ENCODE results near the gene PLXNA4. TPM values are rescaled to one million over a fixed set of nuclear protein-coding genes. Genes with fewer than 3 reads are reported as not detected.

The PLXNA4 gene
- total RNA-seq, 1 experiment from 2014 or later = 1.0 TPM

DNA sequence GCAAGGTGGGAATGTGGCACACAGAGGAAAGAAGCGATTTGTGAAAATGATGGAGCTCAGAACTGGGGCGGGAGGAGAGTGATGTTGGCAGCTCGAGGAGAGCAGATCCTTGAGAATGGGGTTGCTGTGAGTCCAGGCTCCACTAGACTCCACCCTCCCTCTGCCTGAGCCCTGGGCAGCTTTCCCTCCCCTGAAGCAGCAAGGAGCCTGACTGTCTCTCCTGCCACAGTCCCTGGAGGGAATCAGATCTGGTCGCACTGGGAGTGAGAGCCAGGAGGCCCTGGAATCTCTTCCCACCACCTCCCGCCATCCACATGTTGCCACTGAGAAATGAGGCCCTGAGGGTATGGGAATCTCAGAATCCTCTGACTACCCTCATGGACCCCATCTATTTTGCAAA is 362.7 kb downstream of the PLXNA4 start:
- H3K4me3 ChIP-seq = no peak overlapping the region
- POLR2A ChIA-PET (ENCODE audit: unreplicated experiment) = no interaction called here
- no peaks in the 10 kb centered on the region for H3K4me1 ChIP-seq (replicated peaks; ENCODE audit: insufficient read depth)
- peaks cover 85% of the 10 kb centered on the region for H3K27me3 ChIP-seq (ENCODE audit: insufficient read depth, low read depth)
- H3K4me2 ChIP-seq = no peak overlapping the region
- DNase-seq = no peak
- no peaks in the 10 kb centered on the region for H3K79me2 ChIP-seq (ENCODE audit: low read depth)
- CTCF ChIA-PET = no interaction called here
- no peaks in the 10 kb centered on the region for H3K9me2 ChIP-seq (ENCODE audit: insufficient read depth)
- TF ChIP-seq, protein P1, sequence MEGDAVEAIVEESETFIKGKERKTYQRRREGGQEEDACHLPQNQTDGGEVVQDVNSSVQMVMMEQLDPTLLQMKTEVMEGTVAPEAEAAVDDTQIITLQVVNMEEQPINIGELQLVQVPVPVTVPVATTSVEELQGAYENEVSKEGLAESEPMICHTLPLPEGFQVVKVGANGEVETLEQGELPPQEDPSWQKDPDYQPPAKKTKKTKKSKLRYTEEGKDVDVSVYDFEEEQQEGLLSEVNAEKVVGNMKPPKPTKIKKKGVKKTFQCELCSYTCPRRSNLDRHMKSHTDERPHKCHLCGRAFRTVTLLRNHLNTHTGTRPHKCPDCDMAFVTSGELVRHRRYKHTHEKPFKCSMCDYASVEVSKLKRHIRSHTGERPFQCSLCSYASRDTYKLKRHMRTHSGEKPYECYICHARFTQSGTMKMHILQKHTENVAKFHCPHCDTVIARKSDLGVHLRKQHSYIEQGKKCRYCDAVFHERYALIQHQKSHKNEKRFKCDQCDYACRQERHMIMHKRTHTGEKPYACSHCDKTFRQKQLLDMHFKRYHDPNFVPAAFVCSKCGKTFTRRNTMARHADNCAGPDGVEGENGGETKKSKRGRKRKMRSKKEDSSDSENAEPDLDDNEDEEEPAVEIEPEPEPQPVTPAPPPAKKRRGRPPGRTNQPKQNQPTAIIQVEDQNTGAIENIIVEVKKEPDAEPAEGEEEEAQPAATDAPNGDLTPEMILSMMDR (conservative IDR thresholded peaks at IDR 0.05) = no peak
- no peak for TF ChIP-seq EZH2 (IDR thresholded peaks at IDR 0.05; ENCODE audit: low read depth)
- H3K27ac ChIP-seq = no peak overlapping the region
- no peak overlapping the region for H2AFZ ChIP-seq
- no TSS peak for BruUV-seq (replicated peaks)
- no peaks in the 10 kb centered on the region for H3K36me3 ChIP-seq (ENCODE audit: low read depth)
- H4K20me1 ChIP-seq (ENCODE audit: insufficient read depth) = no peaks in the 10 kb centered on the region
- H3F3A ChIP-seq (ENCODE audit: insufficient read depth, low read depth) = no peaks in the 10 kb centered on the region
- intact Hi-C loops (cut with micrococcal nuclease; ENCODE audit: unreplicated experiment) = no loop called here
- H3K9me3 ChIP-seq (ENCODE audit: insufficient read depth, low read depth) = no peaks in the 10 kb centered on the region

GRCh38 chr7:132211971-132212370 is 364.3 kb downstream of the PLXNA4 start:
- peak in 1 of 2 experiments; percentile 27 for DNase-seq
- no TSS peak for BruUV-seq (replicated peaks)
- Histone ChIP-seq H3K79me2 (ENCODE audit: low read depth) (no peaks in the 10 kb centered on the region), H3K4me2 (no peak overlapping the region), H4K20me1 (ENCODE audit: insufficient read depth) (no peaks in the 10 kb centered on the region), H3K4me1 (replicated peaks; ENCODE audit: insufficient read depth) (no peaks in the 10 kb centered on the region), H3K9me2 (ENCODE audit: insufficient read depth) (no peaks in the 10 kb centered on the region), H3K27me3 (ENCODE audit: insufficient read depth, low read depth) (peaks cover 86% of the 10 kb centered on the region), H3K9me3 (ENCODE audit: insufficient read depth, low read depth) (no peaks in the 10 kb centered on the region), H2AFZ (no peak overlapping the region), H3F3A (ENCODE audit: insufficient read depth, low read depth) (no peaks in the 10 kb centered on the region), H3K4me3 (no peak overlapping the region), H3K27ac (no peak overlapping the region), H3K36me3 (ENCODE audit: low read depth) (no peaks in the 10 kb centered on the region)
- ChIA-PET POLR2A (ENCODE audit: unreplicated experiment) (no interaction called here), CTCF (no interaction called here)
- intact Hi-C loops (cut with micrococcal nuclease; ENCODE audit: unreplicated experiment) = no loop called here
- TF ChIP-seq EZH2 (IDR thresholded peaks at IDR 0.05; ENCODE audit: low read depth) = no peak
- TF ChIP-seq, protein P1 (conservative IDR thresholded peaks at IDR 0.05) = no peak

DNA sequence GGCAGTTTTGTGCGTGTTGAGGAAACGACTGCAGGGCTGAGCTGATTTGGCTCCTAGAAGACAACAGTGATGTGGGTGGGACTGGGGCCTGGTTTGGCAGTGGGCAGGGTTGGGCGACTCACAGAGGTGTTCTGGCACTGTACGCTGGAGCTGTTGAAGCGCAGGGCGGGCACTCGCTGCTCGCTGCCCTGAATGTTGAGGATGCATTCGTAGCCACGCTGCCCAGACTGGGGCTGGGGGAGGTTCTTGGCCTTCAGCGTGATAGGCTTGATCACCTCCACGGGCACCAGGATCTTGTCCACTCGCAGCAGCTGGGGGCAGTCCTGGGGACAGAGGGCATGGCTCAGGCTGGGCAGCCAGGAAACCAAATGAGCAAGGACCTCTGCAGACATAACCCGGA is 365.4 kb downstream of the PLXNA4 start:
- no peak overlapping the region for H2AFZ ChIP-seq
- intact Hi-C loops (cut with micrococcal nuclease; ENCODE audit: unreplicated experiment) = no loop called here
- TF ChIP-seq, protein P1 (conservative IDR thresholded peaks at IDR 0.05) = no peak
- TF ChIP-seq EZH2 (IDR thresholded peaks at IDR 0.05; ENCODE audit: low read depth) = no peak
- H3K4me1 ChIP-seq (replicated peaks; ENCODE audit: insufficient read depth) = no peaks in the 10 kb centered on the region
- ChIA-PET CTCF (no interaction called here), POLR2A (ENCODE audit: unreplicated experiment) (no interaction called here)
- H3K27me3 ChIP-seq (ENCODE audit: insufficient read depth, low read depth) = peaks cover 87% of the 10 kb centered on the region
- no peaks in the 10 kb centered on the region for H3K9me3 ChIP-seq (ENCODE audit: insufficient read depth, low read depth)
- no peaks in the 10 kb centered on the region for H4K20me1 ChIP-seq (ENCODE audit: insufficient read depth)
- no peaks in the 10 kb centered on the region for H3K9me2 ChIP-seq (ENCODE audit: insufficient read depth)
- no peaks in the 10 kb centered on the region for H3F3A ChIP-seq (ENCODE audit: insufficient read depth, low read depth)
- H3K27ac ChIP-seq = no peak overlapping the region
- no peaks in the 10 kb centered on the region for H3K79me2 ChIP-seq (ENCODE audit: low read depth)
- no peaks in the 10 kb centered on the region for H3K36me3 ChIP-seq (ENCODE audit: low read depth)
- H3K4me2 ChIP-seq = no peak overlapping the region
- no peak for DNase-seq
- BruUV-seq (replicated peaks) = no TSS peak
- no peak overlapping the region for H3K4me3 ChIP-seq

Data from PC-9 (cell line).